Neural crest cell (in vitro differentiated cells): ENCODE data around the gene IL12RB2. TPM values are rescaled to one million over a fixed set of nuclear protein-coding genes. Genes with fewer than 3 reads are reported as not detected.
"Not testable (repeated sequence)": the region's sequence is repeated elsewhere in the genome, so short reads cannot be mapped to it uniquely, and the experiment has no call there.

Experiments
- DNase-seq: peaks from one replicate; pipeline ENCODE4 v3.0.0; 2021; ENCODE audit warnings: low read depth, mixed read lengths, low spot score
- H3K27ac Mint-ChIP-seq: one replicate; pipeline ENCODE4 v1.8.0; 2021; ENCODE audit warnings: mild to moderate bottlenecking, mixed read lengths; ENCODE audit not compliant: unreplicated experiment
- H3K27me3 Mint-ChIP-seq: 2 replicates; pipeline ENCODE4 v1.8.0; 2021; ENCODE audit warnings: low read depth, mild to moderate bottlenecking, mixed read lengths
- H3K36me3 Mint-ChIP-seq: 2 replicates; pipeline ENCODE4 v1.8.0; 2021; ENCODE audit warnings: low read depth, mild to moderate bottlenecking, mixed read lengths
- H3K4me1 Mint-ChIP-seq: 2 replicates; pipeline ENCODE4 v1.8.0; 2021; ENCODE audit warnings: mixed read lengths
- H3K4me3 Mint-ChIP-seq: one replicate; pipeline ENCODE4 v1.8.0; 2021; ENCODE audit warnings: mild to moderate bottlenecking, mixed read lengths
- H3K9me3 Mint-ChIP-seq: 2 replicates; pipeline ENCODE4 v1.8.0; 2021; ENCODE audit warnings: mixed read lengths
- total RNA-seq: library from RNA; stranded (reverse); gene quantifications from 2 replicates; pipeline ENCODE4 v1.2.1, GENCODE V29; 2021
- TF ChIP-seq, protein P1 (sequence below): fragments of 200-600 bp; sonication (generic); conservative IDR thresholded peaks from 2 replicates; pipeline ENCODE4 v1.5.0; 2021; ENCODE audit warnings: antibody characterized with exemption, mild to moderate bottlenecking

IL12RB2 gene
- total RNA-seq, 1 donor from 2014 or later, result 0.19 TPM

DNA sequence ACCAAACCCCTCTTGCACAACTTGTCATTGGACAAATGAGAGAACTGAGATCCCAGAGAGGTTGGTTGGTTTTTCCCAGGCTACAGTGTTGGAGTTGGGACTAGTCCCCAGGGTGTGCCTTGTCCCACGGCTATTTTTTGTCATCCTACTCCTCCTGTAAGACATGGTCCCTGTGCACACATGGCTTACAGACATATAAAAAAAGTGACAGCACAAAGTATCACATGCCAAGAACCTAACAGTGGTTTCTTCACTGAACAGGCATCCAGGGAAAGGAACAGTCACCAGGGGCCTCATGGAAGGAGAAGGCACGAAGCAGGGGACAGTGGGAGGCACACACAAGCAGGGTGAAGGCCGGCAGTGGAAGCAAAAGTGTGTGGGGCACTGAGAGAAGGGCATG, 86.1 kb downstream of the IL12RB2 start:
- Mint-ChIP-seq H3K4me3 (no peak overlapping the region), H3K27ac (peak overlapping the region; percentile 35), H3K4me1 (no peaks in the 10 kb centered on the region), H3K36me3 (peaks cover 2% of the 10 kb centered on the region), H3K9me3 (no peaks in the 10 kb centered on the region), H3K27me3 (no peaks in the 10 kb centered on the region)
- no peak for DNase-seq
- TF ChIP-seq, protein P1, sequence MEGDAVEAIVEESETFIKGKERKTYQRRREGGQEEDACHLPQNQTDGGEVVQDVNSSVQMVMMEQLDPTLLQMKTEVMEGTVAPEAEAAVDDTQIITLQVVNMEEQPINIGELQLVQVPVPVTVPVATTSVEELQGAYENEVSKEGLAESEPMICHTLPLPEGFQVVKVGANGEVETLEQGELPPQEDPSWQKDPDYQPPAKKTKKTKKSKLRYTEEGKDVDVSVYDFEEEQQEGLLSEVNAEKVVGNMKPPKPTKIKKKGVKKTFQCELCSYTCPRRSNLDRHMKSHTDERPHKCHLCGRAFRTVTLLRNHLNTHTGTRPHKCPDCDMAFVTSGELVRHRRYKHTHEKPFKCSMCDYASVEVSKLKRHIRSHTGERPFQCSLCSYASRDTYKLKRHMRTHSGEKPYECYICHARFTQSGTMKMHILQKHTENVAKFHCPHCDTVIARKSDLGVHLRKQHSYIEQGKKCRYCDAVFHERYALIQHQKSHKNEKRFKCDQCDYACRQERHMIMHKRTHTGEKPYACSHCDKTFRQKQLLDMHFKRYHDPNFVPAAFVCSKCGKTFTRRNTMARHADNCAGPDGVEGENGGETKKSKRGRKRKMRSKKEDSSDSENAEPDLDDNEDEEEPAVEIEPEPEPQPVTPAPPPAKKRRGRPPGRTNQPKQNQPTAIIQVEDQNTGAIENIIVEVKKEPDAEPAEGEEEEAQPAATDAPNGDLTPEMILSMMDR, result no peak

GRCh38 chr1:67394548-67394947, 86.9 kb downstream of the IL12RB2 start:
- Mint-ChIP-seq H3K27ac (no peak overlapping the region), H3K4me3 (no peak overlapping the region), H3K36me3 (peaks cover 2% of the 10 kb centered on the region), H3K27me3 (no peaks in the 10 kb centered on the region), H3K9me3 (no peaks in the 10 kb centered on the region), H3K4me1 (no peaks in the 10 kb centered on the region)
- TF ChIP-seq, protein P1, result no peak
- DNase-seq, result no peak

DNA sequence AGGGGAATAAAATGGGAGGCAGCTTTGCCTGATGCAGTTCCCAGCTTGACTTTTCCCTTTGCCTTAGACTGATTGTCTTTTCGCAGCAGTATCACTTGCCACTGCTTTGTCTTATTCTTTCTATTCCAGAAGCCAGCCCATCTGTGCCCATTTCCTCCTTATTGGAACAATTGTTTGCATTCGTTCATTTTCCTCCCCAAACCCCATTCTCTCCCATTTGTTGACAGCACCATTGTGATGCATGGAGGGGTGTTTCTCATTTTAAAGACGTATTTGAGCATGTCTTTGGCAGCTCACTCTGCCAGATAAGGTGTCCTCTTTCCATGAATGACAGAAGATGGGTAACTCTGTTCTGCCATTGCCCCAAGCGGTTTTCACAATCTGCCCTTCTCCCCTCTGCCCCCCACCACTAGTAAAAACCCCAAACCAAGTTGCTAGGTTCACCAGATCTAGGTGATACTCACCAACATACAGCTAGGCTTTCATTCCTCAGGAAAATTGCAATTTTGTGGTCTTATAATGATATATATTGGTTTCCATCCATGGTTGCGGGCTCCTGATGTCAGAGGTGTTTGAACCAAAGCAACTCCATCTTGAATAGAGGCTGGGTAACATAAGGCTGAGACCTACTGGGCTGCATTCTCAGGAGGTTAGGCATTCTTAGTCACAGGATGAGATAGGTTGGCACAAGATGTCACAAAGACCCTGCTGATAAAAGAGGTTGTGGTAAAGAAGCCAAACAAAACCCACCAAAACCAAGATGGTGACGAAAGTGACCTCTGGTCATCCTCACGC, 91.7 kb downstream of the IL12RB2 start:
- Mint-ChIP-seq H3K9me3 (no peaks in the 10 kb centered on the region), H3K36me3 (peaks cover 5% of the 10 kb centered on the region), H3K4me1 (no peaks in the 10 kb centered on the region), H3K4me3 (peak overlapping the region; percentile 10), H3K27me3 (no peaks in the 10 kb centered on the region), H3K27ac (no peak overlapping the region)
- TF ChIP-seq, protein P1, result no peak
- DNase-seq, result no peak

DNA sequence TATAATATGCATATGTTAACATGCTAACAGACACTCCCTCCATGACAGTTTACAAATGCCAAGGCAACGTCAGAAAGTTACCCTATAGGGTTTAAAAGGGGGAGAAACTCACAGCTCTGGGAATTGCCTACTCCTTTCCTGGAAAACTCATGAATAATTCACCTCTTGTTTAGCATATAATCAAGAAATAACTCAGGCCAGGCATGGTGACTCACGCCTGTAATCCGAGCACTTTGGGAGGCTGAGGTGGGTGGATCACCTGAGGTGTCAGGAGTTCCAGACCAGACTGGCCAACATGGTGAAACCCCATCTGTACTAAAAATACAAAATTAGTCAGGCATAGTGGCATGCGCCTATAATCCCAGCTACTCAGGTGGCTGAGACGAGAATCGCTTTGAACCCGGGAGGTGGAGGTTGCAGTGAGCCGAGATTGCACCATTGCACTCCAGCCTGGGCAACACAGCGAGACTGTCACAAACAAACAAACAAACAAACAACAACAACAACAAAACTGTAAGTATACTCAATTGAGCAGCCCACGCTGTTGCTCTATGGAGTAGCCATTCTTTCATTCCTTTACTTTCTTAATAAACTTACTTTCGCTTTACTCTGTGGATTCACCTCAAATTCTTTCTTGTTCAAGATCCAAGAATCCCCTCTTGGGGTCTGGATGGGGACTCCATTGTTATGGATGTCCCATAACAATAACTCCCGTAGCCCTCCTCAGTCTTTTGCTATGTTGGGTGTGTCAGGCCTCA, 92.5 kb downstream of the IL12RB2 start:
- H3K9me3 Mint-ChIP-seq, H3K36me3 Mint-ChIP-seq, DNase-seq, H3K27ac Mint-ChIP-seq, H3K4me3 Mint-ChIP-seq, H3K27me3 Mint-ChIP-seq, H3K4me1 Mint-ChIP-seq: not testable (repeated sequence)

GRCh38 chr1:67401443-67401842, 93.8 kb downstream of the IL12RB2 start:
- Mint-ChIP-seq H3K4me1 (no peaks in the 10 kb centered on the region), H3K27me3 (no peaks in the 10 kb centered on the region), H3K36me3 (peaks cover 5% of the 10 kb centered on the region), H3K9me3 (no peaks in the 10 kb centered on the region), H3K27ac (no peak overlapping the region), H3K4me3 (no peak overlapping the region)
- TF ChIP-seq, protein P1, result no peak
- no peak for DNase-seq

- Mint-ChIP-seq H3K36me3 (peaks cover 5% of the 10 kb centered on the region), H3K27ac (no peak overlapping the region), H3K27me3 (no peaks in the 10 kb centered on the region), H3K4me3 (no peak overlapping the region), H3K9me3 (no peaks in the 10 kb centered on the region), H3K4me1 (peaks cover 3% of the 10 kb centered on the region)
- TF ChIP-seq, protein P1, result no peak
- no peak for DNase-seq
Measured at GRCh38 chr1:67404212-67404620, 96.5 kb downstream of the IL12RB2 start.
